ENCODE results near the gene CLEC19A. TPM values are rescaled to one million over a fixed set of nuclear protein-coding genes. Genes with fewer than 3 reads are reported as not detected.

The CLEC19A gene
- total RNA-seq, 1 experiment from 2014 or later, result not detected

- Mint-ChIP-seq H3K9me3 (ENCODE audit: low read depth, unreplicated experiment) (no peaks in the 10 kb centered on the region), H3K4me3 (ENCODE audit: low read depth, unreplicated experiment) (no peak overlapping the region), H3K27ac (ENCODE audit: unreplicated experiment) (no peak overlapping the region), H3K36me3 (ENCODE audit: insufficient read depth, unreplicated experiment) (no peaks in the 10 kb centered on the region), H3K4me1 (ENCODE audit: low read depth, unreplicated experiment) (no peaks in the 10 kb centered on the region), H3K27me3 (ENCODE audit: unreplicated experiment) (no peaks in the 10 kb centered on the region)
- CTCF ChIA-PET, result interaction anchor here (0.5 kb wide), 1 partner anchor 133 kb away, joined by 3 read pairs; no protein-coding TSS in a partner anchor
- intact Hi-C loops (cut with micrococcal nuclease; ENCODE audit: unreplicated experiment), result no loop called here
- TF ChIP-seq CTCF (IDR thresholded peaks at IDR 0.05; ENCODE audit: unreplicated experiment), result no peak
- BruUV-seq (replicated peaks), result no TSS peak
- no peak for DNase-seq
Observed at GRCh38 chr16:19242987-19243575, 42.5 kb upstream of the CLEC19A start.

GRCh38 chr16:19245326-19245925 lies 40.1 kb upstream of the CLEC19A start:
- H3K4me1 Mint-ChIP-seq (ENCODE audit: low read depth, unreplicated experiment), result no peaks in the 10 kb centered on the region
- no peak overlapping the region for H3K27ac Mint-ChIP-seq (ENCODE audit: unreplicated experiment)
- no peak for TF ChIP-seq CTCF (IDR thresholded peaks at IDR 0.05; ENCODE audit: unreplicated experiment)
- H3K9me3 Mint-ChIP-seq (ENCODE audit: low read depth, unreplicated experiment), result no peaks in the 10 kb centered on the region
- no TSS peak for BruUV-seq (replicated peaks)
- no peak for DNase-seq
- intact Hi-C loops (cut with micrococcal nuclease; ENCODE audit: unreplicated experiment), result no loop called here
- no peaks in the 10 kb centered on the region for H3K27me3 Mint-ChIP-seq (ENCODE audit: unreplicated experiment)
- CTCF ChIA-PET, result interaction anchor here (0.6 kb wide), 1 partner anchor 182 kb away, joined by 3 read pairs; no protein-coding TSS in a partner anchor
- H3K4me3 Mint-ChIP-seq (ENCODE audit: low read depth, unreplicated experiment), result no peak overlapping the region
- H3K36me3 Mint-ChIP-seq (ENCODE audit: insufficient read depth, unreplicated experiment), result no peaks in the 10 kb centered on the region

GRCh38 chr16:19252904-19253303 lies 32.6 kb upstream of the CLEC19A start:
- TF ChIP-seq CTCF (IDR thresholded peaks at IDR 0.05; ENCODE audit: unreplicated experiment), result no peak
- Mint-ChIP-seq H3K4me3 (ENCODE audit: low read depth, unreplicated experiment) (no peak overlapping the region), H3K36me3 (ENCODE audit: insufficient read depth, unreplicated experiment) (no peaks in the 10 kb centered on the region), H3K27me3 (ENCODE audit: unreplicated experiment) (no peaks in the 10 kb centered on the region), H3K9me3 (ENCODE audit: low read depth, unreplicated experiment) (no peaks in the 10 kb centered on the region), H3K27ac (ENCODE audit: unreplicated experiment) (no peak overlapping the region), H3K4me1 (ENCODE audit: low read depth, unreplicated experiment) (no peaks in the 10 kb centered on the region)
- BruUV-seq (replicated peaks), result no TSS peak
- DNase-seq, result no peak
- intact Hi-C loops (cut with micrococcal nuclease; ENCODE audit: unreplicated experiment), result no loop called here
- CTCF ChIA-PET, result interaction anchor here (0.5 kb wide), 1 partner anchor 601 kb away, joined by 3 read pairs; no protein-coding TSS in a partner anchor

- Mint-ChIP-seq H3K4me1 (ENCODE audit: low read depth, unreplicated experiment) (no peaks in the 10 kb centered on the region), H3K27ac (ENCODE audit: unreplicated experiment) (no peak overlapping the region)
Observed at GRCh38 chr16:19254611-19255010, 30.9 kb upstream of the CLEC19A start.

More at GRCh38 chr16:19254611-19255010, 30.9 kb upstream of the CLEC19A start:
- no peaks in the 10 kb centered on the region for H3K36me3 Mint-ChIP-seq (ENCODE audit: insufficient read depth, unreplicated experiment)
- peaks cover 12% of the 10 kb centered on the region for H3K27me3 Mint-ChIP-seq (ENCODE audit: unreplicated experiment)
- intact Hi-C loops (cut with micrococcal nuclease; ENCODE audit: unreplicated experiment), result no loop called here
- no peak for DNase-seq
- BruUV-seq (replicated peaks), result no TSS peak
- H3K4me3 Mint-ChIP-seq (ENCODE audit: low read depth, unreplicated experiment), result no peak overlapping the region
- CTCF ChIA-PET, result no interaction called here
- no peak for TF ChIP-seq CTCF (IDR thresholded peaks at IDR 0.05; ENCODE audit: unreplicated experiment)
- no peaks in the 10 kb centered on the region for H3K9me3 Mint-ChIP-seq (ENCODE audit: low read depth, unreplicated experiment)
